Fibroblast of pulmonary artery (primary cell): ENCODE measurements around the gene TEX44.
A peak's percentile ranks its signal among the peaks of the same experiment; 100 is the strongest.

Experiments
- DNase-seq: peaks from one replicate; pipeline ENCODE4 v3.0.0-alpha.2; 2010; ENCODE audit warnings: low read depth
- H3K4me3 ChIP-seq: replicated peaks from 2 replicates; pipeline ENCODE4 v1.5.1; 2011; ENCODE audit warnings: low read depth, mild to moderate bottlenecking, control low read depth, low read length, moderate library complexity
- CTCF ChIP-seq: IDR thresholded peaks from 2 replicates; pipeline ENCODE4 v1.5.1; 2011; ENCODE audit warnings: mild to moderate bottlenecking, control low read depth, low read length, inconsistent platforms; ENCODE audit errors: missing control alignments

TEX44 gene

GRCh38 chr2:231592636-231593145 lies at the start of gene TEX44:
Gene TEX44, plus strand, starts transcription at chr2:231592864. Its CDS starts 88 bp downstream, at chr2:231592952.
- no peak within 1 kb of the TSS for H3K4me3 ChIP-seq
- no peak for DNase-seq
- TF ChIP-seq CTCF: no peak

GRCh38 chr2:231545105-231545902 lies 47.4 kb upstream of the TEX44 start:
- DNase-seq: peak; percentile 78
- no peak overlapping the region for H3K4me3 ChIP-seq
- no peak for TF ChIP-seq CTCF

- no peak for DNase-seq
- no peak overlapping the region for H3K4me3 ChIP-seq
- TF ChIP-seq CTCF: no peak
Measured at GRCh38 chr2:231546014-231546715, 46.5 kb upstream of the TEX44 start.

GRCh38 chr2:231547315-231548110 lies 45.2 kb upstream of the TEX44 start:
- no peak for DNase-seq

GRCh38 chr2:231548752-231549151 lies 43.9 kb upstream of the TEX44 start:
- no peak overlapping the region for H3K4me3 ChIP-seq
- TF ChIP-seq CTCF: no peak
- DNase-seq: no peak

More at GRCh38 chr2:231547315-231548110, 45.2 kb upstream of the TEX44 start:
- TF ChIP-seq CTCF: no peak
- no peak overlapping the region for H3K4me3 ChIP-seq

GRCh38 chr2:231549446-231550239 lies 43.0 kb upstream of the TEX44 start:
- TF ChIP-seq CTCF: no peak
- H3K4me3 ChIP-seq: no peak overlapping the region
- no peak for DNase-seq
